Spinal cord (tissue), 10 donors: ENCODE results near the gene FAM72C. TPM values are rescaled to one million over a fixed set of nuclear protein-coding genes. Genes with fewer than 3 reads are reported as not detected.
"Not testable (repeated sequence)": the region's sequence is repeated elsewhere in the genome, so short reads cannot be mapped to it uniquely, and the experiment has no call there.

Experiments
- DNase-seq, 6 donors: peaks; one replicate each; pipeline versions ENCODE4 v3.0.0 to v3.0.0-alpha.2; 2013 to 2015; ENCODE audit warnings: low spot score in 6 of 6, low read depth in 4 of 6
- H3K27ac ChIP-seq: one replicate; pipeline ENCODE4 v1.5.1; 2013; ENCODE audit warnings: low read depth, low read length, control low read depth
- H3K27me3 ChIP-seq: one replicate; pipeline ENCODE4 v1.6.1; 2013; ENCODE audit warnings: low read length; ENCODE audit not compliant: control insufficient read depth, insufficient read depth
- H3K36me3 ChIP-seq: one replicate; pipeline ENCODE4 v1.6.1; 2013; ENCODE audit warnings: low read length; ENCODE audit not compliant: control insufficient read depth, insufficient read depth
- H3K4me1 ChIP-seq: one replicate; pipeline ENCODE4 v1.6.1; 2013; ENCODE audit warnings: low read length; ENCODE audit not compliant: control insufficient read depth, insufficient read depth
- H3K4me3 ChIP-seq: one replicate; pipeline ENCODE4 v1.5.1; 2013; ENCODE audit warnings: low read depth, low read length, control low read depth
- H3K9me3 ChIP-seq: one replicate; pipeline ENCODE4 v1.6.1; 2013; ENCODE audit warnings: low read length; ENCODE audit not compliant: control insufficient read depth, insufficient read depth
- WGBS: methylation state at CpG from one replicate; pipeline ENCODE4 v1.1.5; 2013; ENCODE audit warnings: missing lambda C conversion rate; ENCODE audit not compliant: insufficient coverage; 5-methylcytosine and 5-hydroxymethylcytosine counted together
- polyA plus RNA-seq, 2 donors: library from polyadenylated mRNA; unstranded; fragments of 120-200 nt; gene quantifications; one replicate each; pipeline ENCODE4 v1.2.1, GENCODE V29; 2013; ENCODE audit not compliant: insufficient read length in 2 of 2
- small RNA-seq: library from RNA; depleted of rRNA; stranded (forward); fragments of <200 nt; gene quantifications from one replicate; pipeline ENCODE3, GENCODE V24; 2014; ENCODE audit warnings: low replicate concordance
- total RNA-seq, 2 donors: library from RNA; depleted of rRNA in 1 of 2; stranded (reverse); fragments of 120-200 nt in 1 of 2; fragments of >200 nt in 1 of 2; gene quantifications; one replicate each; pipeline versions ENCODE4 v1.2.3 to v1.2.4, GENCODE V29; 2013 to 2014
- donor health status: healthy.

FAM72C gene
- total and polyA plus RNA-seq, 4 donors: 0.38 to 1.9 (median 0.80) TPM

GRCh38 chr1:143919127-143919526 lies 52.7 kb downstream of the FAM72C start:
- H3K27ac ChIP-seq, H3K9me3 ChIP-seq, H3K4me1 ChIP-seq, H3K27me3 ChIP-seq, H3K4me3 ChIP-seq, DNase-seq, H3K36me3 ChIP-seq: not testable (repeated sequence)
- no CpG with 5 or more reads among the region's 2 CpGs for WGBS

- not testable (repeated sequence) for H3K36me3 ChIP-seq, H3K27me3 ChIP-seq, DNase-seq, H3K27ac ChIP-seq, H3K4me1 ChIP-seq, H3K4me3 ChIP-seq, H3K9me3 ChIP-seq
- no CpG with 5 or more reads among the region's 3 CpGs for WGBS
These were observed 53.2 kb downstream of the FAM72C start for GRCh38 chr1:143918552-143918951.

GRCh38 chr1:143913705-143914104 lies 58.1 kb downstream of the FAM72C start:
- not testable (repeated sequence) for H3K4me1 ChIP-seq, H3K4me3 ChIP-seq, H3K36me3 ChIP-seq, DNase-seq, H3K27me3 ChIP-seq, H3K9me3 ChIP-seq, H3K27ac ChIP-seq
- no CpG with 5 or more reads among the region's 7 CpGs for WGBS

Small RNA genes lying within 50 kb of the gene (small RNA-seq; reads per million reads assigned to genes)
- not detected for gene HIST2H3PS2
